H9 (cell line): ENCODE measurements around the gene PATE4. TPM values are rescaled to one million over a fixed set of nuclear protein-coding genes. Genes with fewer than 3 reads are reported as not detected.

Source experiments
- DNase-seq: peaks from one replicate; pipeline ENCODE4 v3.0.0-alpha.2; 2017
- H2AFZ ChIP-seq: one replicate; pipeline ENCODE4 v1.6.1; 2013; ENCODE audit warnings: mild to moderate bottlenecking, low read length, control low read depth, moderate library complexity
- H2AK5ac ChIP-seq: 2 replicates; pipeline ENCODE4 v1.6.1; 2013; ENCODE audit warnings: low read length, control low read depth, mixed read lengths; ENCODE audit not compliant: insufficient read length
- H2BK120ac ChIP-seq: one replicate; pipeline ENCODE4 v1.6.1; 2013; ENCODE audit warnings: low read depth, mild to moderate bottlenecking, low read length, control low read depth, inconsistent platforms; ENCODE audit not compliant: poor library complexity, severe bottlenecking
- H2BK12ac ChIP-seq: 2 replicates; pipeline ENCODE4 v1.6.1; 2013; ENCODE audit warnings: low read length, control low read depth, mixed read lengths, low read depth; ENCODE audit not compliant: insufficient read length
- H2BK15ac ChIP-seq: 2 replicates; pipeline ENCODE4 v1.6.1; 2013; ENCODE audit warnings: low read depth, low read length, control low read depth
- H2BK20ac ChIP-seq: one replicate; pipeline ENCODE4 v1.6.1; 2013; ENCODE audit warnings: low read depth, mild to moderate bottlenecking, low read length, control low read depth, inconsistent platforms; ENCODE audit not compliant: poor library complexity, severe bottlenecking
- H2BK5ac ChIP-seq: 2 replicates; pipeline ENCODE4 v1.6.1; 2013; ENCODE audit warnings: low read length, control low read depth, mixed read lengths; ENCODE audit not compliant: insufficient read length
- H3K14ac ChIP-seq: 2 replicates; pipeline ENCODE4 v1.6.1; 2013; ENCODE audit warnings: low read length, control low read depth; ENCODE audit not compliant: insufficient read depth
- H3K18ac ChIP-seq: 2 replicates; pipeline ENCODE4 v1.6.1; 2013; ENCODE audit warnings: low read depth, mild to moderate bottlenecking, mixed read lengths, low read length, control low read depth; ENCODE audit not compliant: insufficient read length
- H3K23ac ChIP-seq: 2 replicates; pipeline ENCODE4 v1.6.1; 2013; ENCODE audit warnings: low read length, control low read depth, mixed read lengths, low read depth; ENCODE audit not compliant: insufficient read length
- H3K23me2 ChIP-seq: 2 replicates; pipeline ENCODE4 v1.6.1; 2013; ENCODE audit warnings: low read depth, mild to moderate bottlenecking, mixed read lengths, low read length, control low read depth; ENCODE audit not compliant: insufficient read length, poor library complexity, severe bottlenecking
- H3K27ac ChIP-seq: 2 replicates; pipeline ENCODE4 v1.5.1; 2013; ENCODE audit warnings: low read length, control low read depth, mixed read lengths, low read depth; ENCODE audit not compliant: insufficient read length
- H3K27me3 ChIP-seq: 2 replicates; pipeline ENCODE4 v1.6.1; 2013; ENCODE audit warnings: low read length, control low read depth, inconsistent platforms; ENCODE audit not compliant: insufficient read depth
- H3K4ac ChIP-seq: 2 replicates; pipeline ENCODE4 v1.6.1; 2013; ENCODE audit warnings: low read depth, mild to moderate bottlenecking, control low read depth, inconsistent platforms, low read length, moderate library complexity
- H3K4me1 ChIP-seq: 2 replicates; pipeline ENCODE4 v1.6.1; 2013; ENCODE audit warnings: low read length, control low read depth, inconsistent platforms; ENCODE audit not compliant: insufficient read depth
- H3K4me2 ChIP-seq: 2 replicates; pipeline ENCODE4 v1.6.1; 2013; ENCODE audit warnings: low read length, control low read depth, mixed read lengths; ENCODE audit not compliant: insufficient read length, insufficient read depth
- H3K56ac ChIP-seq: 2 replicates; pipeline ENCODE4 v1.6.1; 2013; ENCODE audit warnings: low read depth, mild to moderate bottlenecking, mixed read lengths, low read length, control low read depth; ENCODE audit not compliant: insufficient read length
- H3K79me1 ChIP-seq: 2 replicates; pipeline ENCODE4 v1.6.1; 2013; ENCODE audit warnings: low read depth, mild to moderate bottlenecking, moderate library complexity, low read length, control low read depth, inconsistent platforms; ENCODE audit not compliant: insufficient read depth, poor library complexity, severe bottlenecking
- H3K79me2 ChIP-seq: 2 replicates; pipeline ENCODE4 v1.6.1; 2013; ENCODE audit warnings: low read length, control low read depth, inconsistent platforms; ENCODE audit not compliant: insufficient read depth
- H3K9ac ChIP-seq: 2 replicates; pipeline ENCODE4 v1.6.1; 2013; ENCODE audit warnings: low read length, control low read depth, mixed read lengths; ENCODE audit not compliant: insufficient read length; ENCODE audit errors: extremely low read depth
- H3K9me3 ChIP-seq: one replicate; pipeline ENCODE4 v1.6.1; 2013; ENCODE audit warnings: low read depth, low read length, inconsistent platforms; ENCODE audit not compliant: control insufficient read depth
- H3T11ph ChIP-seq: one replicate; pipeline ENCODE4 v1.6.1; 2013; ENCODE audit warnings: mild to moderate bottlenecking, low read length, control low read depth, inconsistent platforms
- H4K20me1 ChIP-seq: one replicate; pipeline ENCODE4 v1.6.1; 2013; ENCODE audit not compliant: control insufficient read depth, insufficient read length, insufficient read depth
- H4K5ac ChIP-seq: 2 replicates; pipeline ENCODE4 v1.6.1; 2013; ENCODE audit warnings: low read depth, mild to moderate bottlenecking, mixed read lengths, low read length, control low read depth; ENCODE audit not compliant: insufficient read length
- H4K8ac ChIP-seq: replicated peaks from 2 replicates; pipeline ENCODE4 v1.6.1; 2013; ENCODE audit warnings: low read length, control low read depth, mixed read lengths, low read depth; ENCODE audit not compliant: insufficient read length
- H4K91ac ChIP-seq: 2 replicates; pipeline ENCODE4 v1.6.1; 2013; ENCODE audit warnings: low read depth, mild to moderate bottlenecking, moderate library complexity, mixed read lengths, low read length, control low read depth; ENCODE audit not compliant: insufficient read length
- H3K27ac Mint-ChIP-seq, 3 experiments: 2 replicates in 2 of 3; 3 replicates in 1 of 3; pipeline ENCODE4 v1.8.0; 2020 to 2021; ENCODE audit warnings: mixed read lengths in 3 of 3, mild to moderate bottlenecking in 1 of 3, moderate library complexity in 1 of 3
- H3K27me3 Mint-ChIP-seq: 2 replicates; pipeline ENCODE4 v1.8.0; 2021; ENCODE audit warnings: low read depth, mild to moderate bottlenecking, moderate library complexity, mixed read lengths
- H3K36me3 Mint-ChIP-seq, 3 experiments: 2 replicates in 2 of 3; 3 replicates in 1 of 3; pipeline ENCODE4 v1.8.0; 2020 to 2021; ENCODE audit warnings: low read depth in 3 of 3, mixed read lengths in 3 of 3; ENCODE audit not compliant: insufficient read depth in 1 of 3
- H3K4me1 Mint-ChIP-seq, 2 experiments: 2 replicates each; pipeline ENCODE4 v1.8.0; 2020; ENCODE audit warnings: mixed read lengths in 2 of 2
- H3K4me3 Mint-ChIP-seq, 2 experiments: 2 replicates in 1 of 2; 3 replicates in 1 of 2; pipeline ENCODE4 v1.8.0; 2020 to 2021; ENCODE audit warnings: mild to moderate bottlenecking in 2 of 2, mixed read lengths in 2 of 2, moderate library complexity in 1 of 2
- H3K9me3 Mint-ChIP-seq, 2 experiments: 2 replicates in 1 of 2; 3 replicates in 1 of 2; pipeline ENCODE4 v1.8.0; 2020; ENCODE audit warnings: mild to moderate bottlenecking in 2 of 2, mixed read lengths in 2 of 2, moderate library complexity in 1 of 2
- CTCF ChIP-seq: fragments of 200-600 bp; sonication (generic); conservative IDR thresholded peaks from 3 replicates; pipeline ENCODE4 v1.8.0; 2021; ENCODE audit warnings: antibody characterized with exemption, mild to moderate bottlenecking
- WGBS: extraction: QIAGEN DNeasy Blood & Tissue Kit; methylation state at CpG from one replicate; pipeline ENCODE4 v1.1.7; 2013; ENCODE audit warnings: missing lambda C conversion rate, low lambda C conversion rate, mixed read lengths; ENCODE audit not compliant: insufficient read length; ENCODE audit errors: extremely low coverage; 5-methylcytosine and 5-hydroxymethylcytosine counted together
- total RNA-seq: library from RNA; stranded (reverse); gene quantifications from 2 replicates; pipeline ENCODE4 v1.2.1, GENCODE V29; 2021

Gene PATE4
- total RNA-seq, 1 experiment from 2014 or later = not detected

DNA sequence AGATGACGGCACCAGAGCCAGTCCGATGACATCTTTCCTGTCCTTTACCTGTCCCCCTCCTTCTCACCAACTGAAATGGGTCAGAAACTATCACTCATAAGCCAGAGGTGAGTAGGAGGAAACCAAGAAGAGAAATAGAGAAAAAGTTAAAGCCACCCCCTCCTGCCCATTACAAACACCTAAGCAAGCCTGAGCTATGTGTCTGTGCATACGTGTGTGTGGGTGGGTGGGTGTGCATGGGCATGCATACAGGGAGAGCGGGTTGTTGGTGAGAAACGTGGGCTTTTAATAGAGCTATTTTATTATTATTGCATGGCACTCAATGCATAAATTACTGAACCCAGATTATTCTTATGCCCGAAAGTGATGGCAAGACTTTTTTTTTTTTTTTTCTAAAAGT, 2.6 kb downstream of the PATE4 start:
- H4K5ac ChIP-seq = no peak overlapping the region
- no peaks in the 10 kb centered on the region for H4K20me1 ChIP-seq
- H3K4me3 Mint-ChIP-seq = no peak overlapping the region

More for the DNA sequence above, 2.6 kb downstream of the PATE4 start:
- Histone ChIP-seq H3K27me3 (no peaks in the 10 kb centered on the region), H3K18ac (no peak overlapping the region), H3K56ac (no peak overlapping the region), H4K91ac (no peak overlapping the region), H2AK5ac (no peak overlapping the region), H4K8ac (no peak overlapping the region), H3K4ac (no peak overlapping the region), H3K4me1 (no peaks in the 10 kb centered on the region), H2BK20ac (no peak overlapping the region), H2BK15ac (no peak overlapping the region), H3K4me2 (no peak overlapping the region), H2BK5ac (no peak overlapping the region), H3K79me2 (no peaks in the 10 kb centered on the region), H3T11ph (no peak overlapping the region), H2BK12ac (no peak overlapping the region), H3K9ac (no peak overlapping the region), H2AFZ (no peak overlapping the region), H3K23me2 (no peaks in the 10 kb centered on the region), H3K23ac (no peak overlapping the region), H2BK120ac (no peak overlapping the region), H3K9me3 (no peaks in the 10 kb centered on the region), H3K14ac (no peak overlapping the region), H3K79me1 (no peaks in the 10 kb centered on the region), H3K27ac (no peak overlapping the region)
- peaks cover 3% of the 10 kb centered on the region; the same call in 1 of the 2 replicates for H3K27me3 Mint-ChIP-seq
- TF ChIP-seq CTCF = no peak
- H3K4me1 Mint-ChIP-seq = no peaks in the 10 kb centered on the region
- H3K36me3 Mint-ChIP-seq = no peaks in the 10 kb centered on the region; a peak in 1 of 7 replicates
- no peak for DNase-seq
- no peak overlapping the region for H3K27ac Mint-ChIP-seq
- WGBS = no CpG with 5 or more reads among the region's 6 CpGs
- H3K9me3 Mint-ChIP-seq = peaks cover 4 to 5% of the 10 kb centered on the region in 2 experiments; a peak in 2 of 5 replicates
